Glomerular endothelial cell (primary cell): ENCODE measurements around the gene SUPT4H1. TPM values are rescaled to one million over a fixed set of nuclear protein-coding genes. Genes with fewer than 3 reads are reported as not detected.
"Not testable (repeated sequence)": the region's sequence is repeated elsewhere in the genome, so short reads cannot be mapped to it uniquely, and the experiment has no call there.

Experiments
- DNase-seq: peaks from one replicate; pipeline ENCODE4 v3.0.0-alpha.2; 2011; ENCODE audit warnings: low read depth, low spot score; ENCODE audit errors: extremely low read depth
- total RNA-seq: library from RNA; depleted of rRNA; stranded (reverse); fragments of >200 nt; gene quantifications from 2 replicates; pipeline ENCODE4 v1.2.3, GENCODE V29; 2015

The SUPT4H1 gene
- total RNA-seq: 45.0 and 45.8 TPM in 2 replicates

DNA sequence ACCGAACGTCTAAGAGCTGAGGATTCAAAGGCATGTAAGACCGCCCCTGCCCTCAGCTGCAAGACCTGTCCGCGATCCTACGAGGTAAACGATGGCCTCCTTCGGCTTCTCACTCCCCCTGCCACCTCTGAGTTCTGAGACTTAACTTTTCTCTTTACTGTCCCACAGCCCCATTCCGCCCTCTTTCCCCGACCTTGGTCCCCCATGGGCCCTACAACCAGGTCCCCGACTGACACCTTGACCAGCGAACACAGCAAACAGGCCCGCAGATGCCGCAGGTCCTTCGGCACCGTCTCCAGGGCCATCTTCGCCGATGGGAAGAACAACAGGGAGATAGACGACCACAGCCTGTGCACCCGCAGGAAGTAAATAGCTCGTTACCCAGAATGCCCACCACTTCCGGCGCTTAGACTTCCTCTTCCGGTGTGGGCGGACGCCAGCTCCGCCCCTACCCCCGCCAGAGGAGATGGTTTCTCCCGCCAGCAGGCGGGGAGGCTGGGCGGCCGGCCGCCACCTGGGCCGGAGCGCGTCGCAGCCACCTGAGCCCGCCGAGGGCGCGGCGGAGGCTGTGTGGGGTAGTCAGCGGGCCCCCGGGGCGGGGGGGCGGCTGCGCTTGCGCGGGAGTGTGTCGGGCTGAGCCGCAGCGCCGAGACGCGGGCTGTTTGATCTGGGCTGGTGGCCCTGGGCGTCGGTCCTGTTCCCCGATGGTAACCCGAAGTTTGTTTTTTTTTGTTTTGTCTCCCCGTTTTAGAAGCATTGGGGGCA, at the start of gene SUPT4H1:
SUPT4H1 (minus strand) TSS at position 371 of the 765 bp plus-strand sequence; CDS start at position 305, 66 bp downstream.
- DNase-seq: peak; percentile 36

DNA sequence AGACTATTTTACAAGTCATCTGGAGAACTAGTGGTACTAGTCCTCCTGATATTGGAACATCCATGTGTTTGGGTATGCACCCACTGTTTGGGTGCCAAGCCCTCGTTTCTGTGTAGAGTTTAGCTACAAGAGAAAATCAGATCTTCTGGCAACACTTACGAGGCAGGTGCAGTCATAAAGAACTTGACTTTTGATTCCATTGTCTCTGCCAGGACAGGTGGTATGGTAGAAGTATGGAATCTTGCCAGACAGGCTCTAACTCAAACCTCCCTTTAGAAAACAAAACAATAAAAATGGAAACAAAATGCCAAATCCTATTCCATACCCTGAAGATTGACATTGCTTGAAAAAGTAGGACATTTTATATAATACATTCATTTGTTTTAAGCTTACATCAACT, 49.3 kb upstream of the SUPT4H1 start:
- no peak for DNase-seq

DNA sequence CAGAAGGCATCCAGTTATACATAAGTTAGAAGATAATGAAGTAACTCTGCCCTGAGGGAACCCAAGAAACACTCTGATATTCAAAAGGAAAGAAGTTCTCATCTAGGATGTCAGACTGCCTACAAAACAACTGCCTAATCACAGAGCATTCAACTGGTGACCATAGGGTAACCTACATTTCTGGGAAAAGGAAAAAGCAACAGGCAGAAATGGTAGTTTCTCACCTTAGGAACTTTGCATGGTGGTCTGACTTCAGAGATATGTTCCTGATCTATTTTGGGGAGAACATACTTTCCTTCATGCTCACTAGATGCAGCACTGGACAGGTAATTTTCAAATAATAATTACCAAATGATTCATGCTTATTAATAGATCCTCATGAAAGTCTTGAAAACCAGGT, 48.8 kb upstream of the SUPT4H1 start:
- DNase-seq: no peak

DNA sequence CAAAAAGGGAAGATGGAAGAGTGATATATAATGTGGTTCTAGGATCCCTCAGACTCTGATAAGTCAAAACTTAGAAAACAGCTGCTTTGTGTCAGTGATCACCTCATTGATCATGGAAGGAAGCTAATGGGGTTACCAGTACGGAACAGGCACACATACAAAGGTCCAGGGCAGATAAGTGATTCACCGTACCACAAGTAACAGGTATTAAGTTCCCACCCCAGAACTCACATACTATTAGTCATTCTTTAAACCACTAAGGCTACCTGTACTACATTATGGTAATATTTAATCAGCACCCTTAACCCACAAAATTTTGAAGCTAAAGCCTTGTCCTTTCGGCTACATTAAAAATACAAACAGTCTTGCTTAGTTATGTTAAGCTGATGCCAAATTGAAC, 48.0 kb upstream of the SUPT4H1 start:
- DNase-seq: no peak

DNA sequence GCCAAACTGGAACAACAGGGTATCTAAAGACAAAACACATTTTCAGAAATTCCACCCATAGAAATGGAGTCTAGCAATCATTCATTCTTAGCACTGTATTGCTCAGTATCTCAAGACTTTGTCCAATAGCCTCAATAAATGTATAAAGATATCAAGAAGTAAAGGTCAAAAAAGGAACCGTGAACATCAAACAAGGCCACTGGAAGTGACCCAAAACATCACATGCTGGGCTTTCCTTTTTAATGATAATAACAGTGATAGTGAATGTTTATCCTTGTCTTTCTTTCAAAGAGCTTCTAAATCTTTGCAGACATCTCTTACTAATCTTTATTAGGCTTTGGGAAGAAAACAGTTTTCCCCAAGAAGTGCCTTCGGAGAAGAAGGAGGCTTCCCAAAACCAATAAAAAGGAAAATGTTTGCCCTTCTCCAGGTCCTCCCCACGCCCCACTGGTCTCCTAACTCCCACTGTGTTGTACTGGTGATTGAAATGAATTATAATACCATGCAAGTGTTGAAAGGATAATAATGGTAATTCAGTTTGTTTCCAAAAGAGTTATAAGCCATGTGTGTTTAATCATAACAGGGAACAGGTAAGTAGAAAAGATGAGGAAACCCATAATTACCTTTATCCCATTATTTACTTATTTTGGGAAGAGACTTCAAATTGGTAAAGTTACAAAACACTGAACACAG, 46.7 kb upstream of the SUPT4H1 start:
- no peak for DNase-seq

DNA sequence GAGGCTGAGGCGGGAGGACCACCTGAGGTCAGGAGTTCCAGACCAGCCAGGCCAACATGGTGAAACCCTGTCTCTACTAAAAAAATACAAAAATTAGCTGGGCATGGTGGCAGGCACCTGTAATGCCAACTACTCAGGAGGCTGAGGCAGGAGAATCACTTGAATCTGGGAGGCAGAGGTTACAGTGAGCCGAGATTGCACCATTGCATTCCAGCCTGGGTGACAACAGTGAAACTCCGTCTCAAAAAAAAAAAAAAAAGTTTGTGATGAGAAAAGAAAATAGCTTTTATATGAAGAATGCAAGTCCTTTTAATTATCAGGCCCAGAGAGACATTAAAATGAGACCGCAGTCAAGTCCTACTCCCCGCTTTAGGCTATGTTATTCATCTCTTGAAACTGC, 45.4 kb upstream of the SUPT4H1 start:
- not testable (repeated sequence) for DNase-seq

DNA sequence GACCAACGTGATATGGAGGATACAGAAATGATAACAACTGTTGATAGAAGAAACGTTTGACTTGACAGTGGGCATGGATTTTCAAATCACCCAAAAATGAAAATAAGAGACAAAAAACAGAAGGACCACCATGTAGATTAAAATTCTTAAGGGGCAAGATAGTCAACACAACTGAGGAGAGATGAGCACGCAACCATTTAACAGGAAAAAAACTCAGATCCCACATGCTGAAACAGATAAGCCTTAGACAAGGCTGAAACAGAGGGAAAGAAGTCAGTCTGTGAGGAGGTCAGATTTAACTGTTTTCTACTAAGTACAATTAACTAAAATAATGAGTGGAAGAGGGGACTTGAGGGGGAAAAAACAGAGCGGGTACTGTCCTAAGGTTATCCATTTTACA, 44.2 kb upstream of the SUPT4H1 start:
- DNase-seq: no peak

DNA sequence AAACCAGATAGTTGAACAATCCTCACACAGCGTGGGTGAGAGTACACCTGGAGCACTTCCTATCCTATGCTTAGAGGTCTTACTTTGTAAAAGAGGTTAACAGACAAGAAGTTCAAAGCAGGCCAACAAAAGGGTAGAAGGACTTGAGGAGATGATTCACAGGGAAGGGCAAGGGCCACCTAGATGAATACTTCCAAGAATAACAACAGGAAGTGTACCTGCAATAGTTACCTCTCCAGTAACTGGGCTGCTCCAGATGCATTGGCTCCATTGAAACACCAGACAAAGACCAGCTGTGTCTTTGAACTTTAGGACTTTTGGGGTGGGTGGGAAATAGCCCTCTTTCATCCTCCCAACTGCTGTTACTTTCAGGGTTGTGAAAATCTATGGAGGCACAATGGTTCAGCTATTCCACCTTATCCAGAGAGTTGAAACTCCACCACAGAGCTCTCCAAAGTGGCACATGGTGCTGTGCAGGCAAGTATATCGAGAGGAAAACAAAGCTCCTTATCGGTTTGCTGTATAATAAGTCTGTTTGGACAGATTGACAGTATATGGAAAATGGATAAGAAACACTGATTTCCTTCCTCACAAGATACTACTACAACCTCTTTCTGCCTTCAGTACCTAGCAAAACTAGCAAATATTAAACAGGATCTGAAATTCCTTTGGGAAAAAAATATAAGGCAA, 42.7 kb upstream of the SUPT4H1 start:
- no peak for DNase-seq

DNA sequence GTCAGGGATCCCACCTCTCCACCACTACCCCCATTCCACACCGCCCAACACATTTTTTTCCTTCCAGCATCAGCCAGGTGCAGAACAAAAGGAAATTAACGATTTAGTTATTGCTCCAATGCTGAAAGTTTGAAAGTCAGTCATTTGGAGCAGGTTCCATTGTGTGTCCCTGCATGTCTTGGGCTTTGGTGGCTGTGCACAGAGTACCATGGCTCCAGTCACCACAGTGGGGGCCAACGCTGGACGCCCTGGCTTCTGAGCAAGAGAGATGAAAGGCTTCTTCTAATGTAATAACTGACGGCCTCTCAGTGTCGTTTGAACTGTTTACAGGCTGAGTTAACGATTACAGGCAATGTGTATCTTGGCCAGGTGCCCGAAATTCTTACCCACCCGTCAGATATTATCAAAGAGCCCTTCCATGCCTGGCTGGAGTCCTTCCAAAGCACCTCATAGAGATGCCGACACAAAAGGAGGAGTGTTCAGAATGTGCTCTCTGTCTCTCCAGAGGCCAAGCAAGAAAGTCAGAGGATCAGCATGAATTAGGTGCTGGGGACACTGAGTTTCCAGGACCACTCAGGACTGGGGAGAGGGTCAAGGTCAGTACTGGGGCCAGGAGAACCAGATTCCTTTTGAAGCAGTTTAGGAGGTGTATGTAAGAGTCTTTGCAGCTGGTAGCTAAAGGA, 39.4 kb upstream of the SUPT4H1 start:
- peak; percentile 63 for DNase-seq

DNA sequence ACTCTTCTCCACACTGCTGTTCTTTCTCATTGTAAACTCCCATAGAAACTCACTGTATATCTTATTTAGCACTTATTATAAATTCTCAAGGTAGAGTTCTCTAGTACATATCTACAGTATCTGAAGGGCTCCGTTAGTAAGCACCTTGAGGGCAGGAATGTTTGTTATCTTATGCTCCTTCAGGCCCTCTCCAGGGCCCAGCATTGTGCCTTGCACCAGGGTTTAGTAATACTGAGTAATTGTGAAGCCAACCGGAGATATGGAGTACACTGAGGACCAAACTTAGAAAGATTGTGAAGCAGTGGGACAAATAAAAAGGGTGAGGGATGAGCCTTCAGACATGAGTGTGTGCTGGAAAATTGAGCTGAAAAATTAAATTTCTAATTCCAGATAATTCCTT, 38.9 kb upstream of the SUPT4H1 start:
- DNase-seq: no peak

DNA sequence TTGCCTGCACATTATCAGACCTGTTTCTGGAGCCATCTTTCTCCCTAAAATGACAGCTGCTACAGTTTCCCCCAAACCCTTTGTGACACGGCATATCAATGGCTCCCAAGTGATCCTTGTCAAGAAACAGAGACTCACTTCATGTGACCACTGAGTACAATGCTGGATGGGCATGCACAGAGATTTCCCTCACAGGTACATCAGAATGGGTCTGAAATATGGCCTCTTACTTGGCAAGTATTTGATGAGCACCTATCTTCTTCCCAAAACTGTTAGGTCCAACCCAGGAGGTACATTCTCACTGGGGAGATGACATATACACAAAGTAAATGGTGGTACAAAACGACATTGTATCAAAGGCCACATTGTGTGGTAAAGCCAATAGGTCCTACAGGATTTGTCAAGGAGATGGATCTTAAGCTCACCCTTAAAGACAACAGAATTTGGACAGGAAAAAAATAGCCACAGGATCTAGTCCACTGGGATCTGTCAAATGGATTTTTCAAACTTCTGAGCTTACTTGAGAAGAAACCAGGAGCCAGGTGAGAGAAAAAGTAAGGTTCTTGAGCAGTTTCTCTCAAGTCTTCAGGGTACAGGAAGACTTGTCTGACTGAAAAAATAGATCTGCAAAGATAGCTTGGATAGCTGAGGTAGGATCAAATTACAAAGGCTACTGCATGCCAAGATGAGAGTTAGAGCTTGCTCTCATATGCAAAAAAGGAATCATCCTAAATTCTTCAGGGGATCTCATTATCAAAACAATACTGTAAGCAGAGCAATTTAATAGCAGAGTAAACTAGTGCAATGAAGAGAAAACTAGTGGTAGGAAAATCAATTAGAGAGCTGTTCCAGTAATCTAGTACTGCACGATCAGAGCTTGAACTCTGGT, 36.5 kb upstream of the SUPT4H1 start:
- no peak for DNase-seq

DNA sequence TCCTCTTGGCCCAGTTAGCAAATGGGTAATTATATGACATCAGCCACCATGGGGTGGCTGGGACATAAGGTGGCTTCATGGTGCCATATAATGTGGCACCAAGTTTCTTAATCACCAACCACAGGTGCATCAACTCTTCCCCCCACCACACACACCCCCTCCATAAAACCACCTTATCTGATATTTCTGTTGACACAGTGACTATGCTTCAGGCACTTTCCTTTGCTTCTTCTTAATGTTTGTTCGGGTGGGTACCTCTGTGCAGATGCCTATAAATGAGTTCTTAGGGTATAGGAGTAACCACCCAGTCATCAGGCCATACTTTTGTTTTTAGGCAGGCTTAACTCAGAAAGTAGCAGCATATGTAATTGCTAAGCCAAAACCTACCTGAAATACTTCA, 35.8 kb upstream of the SUPT4H1 start:
- DNase-seq: no peak

DNA sequence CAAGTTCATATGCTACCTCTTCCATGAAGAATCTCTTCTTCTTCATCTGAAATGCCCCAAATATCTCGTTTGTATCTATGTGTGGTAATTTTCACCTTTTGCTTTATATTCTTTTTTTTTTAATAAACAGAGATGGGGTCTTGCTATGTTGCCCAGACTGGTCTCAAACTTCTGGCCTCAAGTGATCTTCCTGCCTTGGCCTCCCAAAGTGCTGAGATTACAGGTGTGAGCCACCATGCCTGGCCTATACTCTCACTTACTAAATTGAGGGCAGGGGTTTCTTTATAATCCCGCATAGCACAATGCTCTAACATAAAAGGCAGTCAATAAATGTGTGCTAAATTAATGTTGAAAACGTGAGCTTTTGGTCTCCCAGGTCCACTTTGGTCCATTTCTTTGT, 34.7 kb upstream of the SUPT4H1 start:
- no peak for DNase-seq

DNA sequence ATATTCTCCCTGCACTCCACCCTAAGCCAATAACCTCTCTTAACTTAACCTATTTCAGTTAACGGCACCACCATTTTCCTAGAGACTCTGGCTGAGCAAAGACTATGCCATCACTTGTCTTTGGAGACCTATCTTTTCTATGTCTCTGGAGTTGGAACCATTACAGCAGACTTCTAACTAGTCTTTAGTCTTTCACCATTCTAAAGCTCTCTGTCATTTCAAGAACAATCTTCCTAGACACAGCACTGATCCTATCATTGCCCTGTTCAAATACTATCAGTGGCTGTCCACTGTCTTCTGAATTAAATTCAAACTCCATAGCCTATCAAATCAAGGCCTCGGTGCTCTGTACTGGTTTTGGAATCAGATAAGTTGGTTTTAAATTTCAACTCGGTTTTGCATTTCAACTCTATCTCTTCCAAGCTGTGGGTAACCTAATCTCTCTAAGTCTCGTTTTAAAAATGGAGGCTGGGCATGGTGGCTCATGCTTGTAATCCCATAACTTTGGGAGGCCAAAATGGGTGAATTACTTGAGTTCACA, 33.4 kb upstream of the SUPT4H1 start:
- DNase-seq: no peak

DNA sequence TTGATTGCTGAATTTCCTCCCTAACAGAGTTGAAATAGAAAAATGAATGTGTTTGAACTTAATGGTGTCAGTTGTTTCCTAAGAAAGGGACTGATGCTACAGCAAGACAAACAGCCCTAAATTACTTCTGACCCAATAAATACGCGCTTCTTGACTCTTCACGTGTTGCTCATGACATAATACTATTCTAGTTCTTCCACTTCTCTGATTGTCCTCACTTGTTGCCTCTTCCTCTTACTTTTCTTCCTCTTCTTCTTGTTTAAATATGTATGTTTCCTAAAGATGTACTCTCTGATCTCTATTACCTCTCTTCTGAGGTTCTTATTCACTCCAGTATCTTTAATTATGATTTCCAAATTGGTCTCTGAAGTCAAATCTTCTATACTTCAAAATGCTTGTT, 32.9 kb upstream of the SUPT4H1 start:
- no peak for DNase-seq

DNA sequence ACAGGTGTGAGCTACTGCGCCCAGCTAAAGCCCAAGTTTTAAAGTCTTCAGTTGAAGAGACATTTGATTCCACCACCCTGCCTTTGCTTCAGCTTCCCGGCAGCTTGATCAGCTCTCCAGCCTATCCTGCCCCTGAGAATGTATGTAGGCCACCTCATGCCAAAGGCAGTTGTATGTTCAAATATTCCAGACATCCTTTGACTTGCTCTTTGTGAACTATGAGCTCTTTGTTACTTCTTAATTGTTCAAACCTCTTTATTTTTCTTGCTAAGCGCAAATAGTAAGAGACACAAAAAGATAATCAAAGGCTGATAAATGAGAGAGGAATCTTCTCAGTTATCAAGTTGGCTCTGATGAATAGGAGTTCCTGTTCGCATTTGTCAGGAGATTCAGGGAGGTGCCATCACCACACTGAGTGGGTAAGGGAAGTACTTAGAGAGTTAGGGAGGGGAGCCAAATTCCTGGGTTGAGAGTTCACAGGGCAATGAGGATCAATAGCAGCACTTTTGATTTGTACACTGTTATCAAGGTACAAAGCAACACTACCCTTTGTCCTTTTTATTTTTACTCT, 32.0 kb upstream of the SUPT4H1 start:
- DNase-seq: no peak

DNA sequence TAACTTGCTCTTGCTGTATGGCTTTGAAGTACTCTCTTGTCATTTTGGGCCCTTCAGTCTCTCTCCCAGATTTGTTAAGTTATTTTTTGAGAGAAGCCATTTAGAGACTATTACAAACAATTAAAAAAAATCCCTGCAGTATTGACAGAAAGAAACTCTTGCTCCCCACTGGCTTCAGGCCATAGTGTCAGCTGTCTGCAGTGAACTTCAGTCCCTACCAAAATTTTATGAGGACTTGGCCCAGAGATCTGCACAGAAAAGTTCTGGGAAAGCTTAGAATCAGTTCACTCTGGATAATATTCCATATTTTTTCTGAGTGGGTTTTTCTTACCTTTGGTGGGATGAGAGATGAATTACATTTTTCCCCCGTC, 30.9 kb upstream of the SUPT4H1 start:
- DNase-seq: no peak

DNA sequence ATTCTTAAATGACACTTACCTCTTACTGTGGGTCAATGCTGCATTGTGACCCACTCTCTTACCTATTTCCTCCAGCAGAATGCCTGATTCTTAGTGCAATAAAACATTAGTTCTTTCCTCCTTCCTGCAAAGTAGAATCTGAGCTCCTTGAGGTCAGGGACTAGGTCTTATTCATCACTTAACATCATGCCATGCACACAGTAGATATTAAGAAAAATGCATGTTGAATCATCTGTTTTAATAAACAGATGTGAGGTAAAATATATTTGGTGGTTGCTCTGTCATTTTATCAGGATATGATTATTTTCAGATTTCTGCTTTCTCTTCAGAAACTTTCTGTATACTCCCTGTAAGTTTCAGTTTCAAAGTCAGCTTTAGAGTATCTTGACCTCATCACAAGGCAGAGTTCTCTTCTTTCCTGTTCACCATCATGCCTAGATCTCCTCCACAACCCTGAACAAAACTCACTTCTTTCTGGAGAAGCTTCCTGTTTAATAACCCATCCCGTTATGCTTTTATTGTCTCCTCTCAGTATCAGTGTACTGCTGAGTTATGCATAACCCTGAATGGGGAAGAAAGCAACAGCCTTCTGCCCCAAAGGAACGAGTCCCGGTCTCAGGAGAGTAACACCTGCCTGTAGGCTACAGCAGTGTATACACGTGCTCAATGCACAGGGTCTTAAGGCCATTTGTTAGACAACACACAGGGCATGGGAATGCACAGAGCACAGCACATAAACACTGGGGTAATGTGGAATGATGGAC, 30.3 kb upstream of the SUPT4H1 start:
- no peak for DNase-seq
